BLaER1 (cell line): ENCODE measurements around the gene NUPR1.

Experiments
- H3K27ac ChIP-seq: shearing (Covaris generic); formaldehyde crosslinking; 2 replicates; pipeline ENCODE4 v1.8.1; 2022
- H3K27me3 ChIP-seq: shearing (Covaris generic); formaldehyde crosslinking; 2 replicates; pipeline ENCODE4 v1.8.1; 2022
- H3K36me3 ChIP-seq: shearing (Covaris generic); formaldehyde crosslinking; 2 replicates; pipeline ENCODE4 v1.8.1; 2022
- H3K4me1 ChIP-seq: shearing (Covaris generic); formaldehyde crosslinking; 2 replicates; pipeline ENCODE4 v1.8.1; 2022
- H3K4me2 ChIP-seq: shearing (Covaris generic); formaldehyde crosslinking; 2 replicates; pipeline ENCODE4 v1.8.1; 2022
- H3K4me3 ChIP-seq: shearing (Covaris generic); formaldehyde crosslinking; 2 replicates; pipeline ENCODE4 v1.8.1; 2022
- H3K9ac ChIP-seq: shearing (Covaris generic); formaldehyde crosslinking; 2 replicates; pipeline ENCODE4 v1.8.1; 2022
- H3K9me3 ChIP-seq: shearing (Covaris generic); formaldehyde crosslinking; 2 replicates; pipeline ENCODE4 v1.8.1; 2022
- H4K20me1 ChIP-seq: shearing (Covaris generic); formaldehyde crosslinking; 2 replicates; pipeline ENCODE4 v1.8.1; 2022
- Cebpa-rat ChIP-seq: shearing (Covaris generic); IDR thresholded peaks from 2 replicates; pipeline ENCODE4 v1.8.1; 2022

NUPR1 gene

DNA sequence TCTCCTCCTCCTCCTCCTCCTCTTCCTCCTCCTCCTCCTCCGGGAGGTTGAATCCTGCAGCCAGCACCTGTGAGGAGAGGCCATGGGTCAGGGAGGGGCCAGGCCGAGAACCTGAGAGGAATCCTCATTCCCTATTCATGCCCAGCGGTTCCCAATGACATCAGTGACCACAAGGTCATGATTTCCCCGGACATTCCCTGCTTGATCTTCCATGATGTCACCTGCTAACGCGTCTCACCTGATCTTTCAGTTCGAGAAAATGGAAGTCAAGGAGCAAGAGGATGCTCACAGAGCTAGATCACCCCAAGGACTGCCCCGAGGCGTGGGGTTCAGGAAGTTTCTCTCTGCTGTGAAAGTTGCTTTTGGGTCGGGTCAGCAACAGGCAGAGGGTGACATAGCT lies 38.9 kb downstream of the NUPR1 start:
- Histone ChIP-seq H3K4me3 (no peak overlapping the region), H3K27me3 (no peaks in the 10 kb centered on the region), H3K9me3 (no peaks in the 10 kb centered on the region), H3K9ac (no peak overlapping the region), H3K4me2 (peak overlapping the region; percentile 40), H3K36me3 (no peaks in the 10 kb centered on the region), H3K27ac (no peak overlapping the region), H3K4me1 (peaks cover 38% of the 10 kb centered on the region), H4K20me1 (no peaks in the 10 kb centered on the region)
- TF ChIP-seq Cebpa-rat: no peak

GRCh38 chr16:28498666-28499381 lies 40.0 kb downstream of the NUPR1 start:
- Histone ChIP-seq H3K27me3 (no peaks in the 10 kb centered on the region), H3K9me3 (no peaks in the 10 kb centered on the region), H3K36me3 (no peaks in the 10 kb centered on the region), H3K4me2 (0 out of 2 replicates have a peak overlapping the region, but pooled peaks have one; percentile 40), H3K9ac (no peak overlapping the region), H3K27ac (0 out of 2 replicates have a peak overlapping the region, but pooled peaks have one; percentile 6), H4K20me1 (no peaks in the 10 kb centered on the region), H3K4me1 (peaks cover 45% of the 10 kb centered on the region), H3K4me3 (no peak overlapping the region)
- TF ChIP-seq Cebpa-rat: no peak

DNA sequence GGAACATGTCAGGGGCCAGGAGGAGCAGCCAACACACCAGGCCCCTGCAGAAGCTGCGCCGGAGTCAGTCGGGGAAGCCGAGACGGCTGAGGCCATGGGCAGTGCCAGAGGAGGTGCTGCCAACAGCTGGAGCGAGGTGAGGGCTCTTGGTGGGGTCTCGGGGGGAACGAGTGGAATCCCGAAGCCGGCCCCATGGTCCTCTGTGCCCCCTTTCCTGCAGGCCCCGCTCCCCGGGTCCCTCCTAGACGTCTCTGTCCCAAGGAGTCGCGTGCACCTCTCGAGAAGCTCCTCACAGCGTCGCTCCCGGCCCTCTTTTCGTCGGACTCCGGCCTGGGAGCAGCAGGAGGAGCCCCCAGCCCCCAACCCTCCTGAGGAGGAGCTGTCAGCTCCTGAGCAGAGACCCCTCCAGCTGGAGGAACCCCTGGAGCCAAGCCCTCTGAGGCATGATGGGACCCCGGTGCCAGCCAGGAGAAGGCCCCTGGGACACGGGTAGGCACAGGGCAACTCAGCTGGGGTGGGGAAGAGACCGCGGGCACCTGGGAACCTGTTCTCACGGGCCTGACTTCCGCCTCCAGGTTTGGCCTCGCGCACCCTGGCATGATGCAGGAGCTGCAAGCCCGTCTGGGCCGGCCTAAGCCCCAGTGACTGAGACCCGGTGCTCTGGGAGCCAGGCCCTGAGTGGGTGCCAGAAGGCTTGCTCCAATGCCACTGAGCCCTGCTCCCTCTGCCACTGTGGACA lies 40.7 kb downstream of the NUPR1 start:
- H3K4me2 ChIP-seq: no peak overlapping the region
- H3K4me3 ChIP-seq: no peak overlapping the region
- no peaks in the 10 kb centered on the region for H3K9me3 ChIP-seq
- H3K36me3 ChIP-seq: no peaks in the 10 kb centered on the region
- peak overlapping the region; percentile 2; the same call in 1 of the 2 replicates for H3K27ac ChIP-seq
- no peak overlapping the region for H3K9ac ChIP-seq
- no peaks in the 10 kb centered on the region for H4K20me1 ChIP-seq
- H3K27me3 ChIP-seq: no peaks in the 10 kb centered on the region
- no peak for TF ChIP-seq Cebpa-rat
- peaks cover 48% of the 10 kb centered on the region for H3K4me1 ChIP-seq

DNA sequence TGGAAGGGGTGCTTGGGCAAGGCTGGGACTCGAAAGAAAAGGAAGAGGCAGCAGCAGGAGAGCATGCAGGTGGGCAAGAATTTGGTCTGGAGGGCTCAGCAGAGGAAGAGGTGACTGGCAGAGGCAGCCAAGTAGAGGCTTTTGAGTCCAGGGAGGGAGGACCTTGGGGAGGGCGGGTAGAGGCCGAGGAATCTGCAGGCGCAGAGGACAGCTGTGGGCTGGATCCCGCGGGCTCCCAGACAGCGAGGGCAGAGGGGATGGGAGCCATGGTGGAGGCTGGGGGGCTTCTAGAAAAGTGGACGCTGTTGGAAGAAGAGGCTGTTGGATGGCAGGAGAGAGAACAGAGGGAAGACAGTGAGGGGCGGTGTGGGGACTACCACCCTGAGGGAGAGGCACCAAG lies 41.4 kb downstream of the NUPR1 start:
- no peaks in the 10 kb centered on the region for H3K36me3 ChIP-seq
- peak overlapping the region; percentile 2; the same call in 1 of the 2 replicates for H3K27ac ChIP-seq
- H3K4me1 ChIP-seq: peaks cover 54% of the 10 kb centered on the region
- H3K4me2 ChIP-seq: no peak overlapping the region
- no peaks in the 10 kb centered on the region for H4K20me1 ChIP-seq
- no peak overlapping the region for H3K4me3 ChIP-seq
- no peak overlapping the region for H3K9ac ChIP-seq
- TF ChIP-seq Cebpa-rat: no peak
- H3K27me3 ChIP-seq: no peaks in the 10 kb centered on the region
- H3K9me3 ChIP-seq: no peaks in the 10 kb centered on the region

GRCh38 chr16:28496844-28497243 lies 41.9 kb downstream of the NUPR1 start:
- no peaks in the 10 kb centered on the region for H3K27me3 ChIP-seq
- H3K4me3 ChIP-seq: no peak overlapping the region
- no peak for TF ChIP-seq Cebpa-rat
- no peaks in the 10 kb centered on the region for H3K9me3 ChIP-seq
- H3K36me3 ChIP-seq: no peaks in the 10 kb centered on the region
- H3K4me2 ChIP-seq: no peak overlapping the region
- H3K9ac ChIP-seq: no peak overlapping the region
- H3K27ac ChIP-seq: peak overlapping the region; percentile 97; the same call in 1 of the 2 replicates
- H4K20me1 ChIP-seq: no peaks in the 10 kb centered on the region
- H3K4me1 ChIP-seq: peaks cover 56% of the 10 kb centered on the region

- Histone ChIP-seq H3K27ac (peak overlapping the region; percentile 97), H3K36me3 (no peaks in the 10 kb centered on the region), H3K9me3 (no peaks in the 10 kb centered on the region), H3K4me3 (no peak overlapping the region), H3K4me1 (peaks cover 58% of the 10 kb centered on the region), H3K9ac (0 out of 2 replicates have a peak overlapping the region, but pooled peaks have one; percentile 68), H3K4me2 (peak overlapping the region; percentile 94), H3K27me3 (no peaks in the 10 kb centered on the region), H4K20me1 (no peaks in the 10 kb centered on the region)
- no peak for TF ChIP-seq Cebpa-rat
These were observed 42.7 kb downstream of the NUPR1 start for GRCh38 chr16:28495795-28496749.

GRCh38 chr16:28495098-28495793 lies 43.5 kb downstream of the NUPR1 start:
- H3K4me2 ChIP-seq: peak overlapping the region; percentile 94
- peak overlapping the region; percentile 97 for H3K27ac ChIP-seq
- no peaks in the 10 kb centered on the region for H3K27me3 ChIP-seq
- TF ChIP-seq Cebpa-rat: no peak
- H3K9ac ChIP-seq: peak overlapping the region; percentile 68
- no peaks in the 10 kb centered on the region for H3K9me3 ChIP-seq
- no peaks in the 10 kb centered on the region for H4K20me1 ChIP-seq
- peak overlapping the region; percentile 98 for H3K4me3 ChIP-seq
- peaks cover 59% of the 10 kb centered on the region for H3K4me1 ChIP-seq
- H3K36me3 ChIP-seq: no peaks in the 10 kb centered on the region

- Histone ChIP-seq H3K4me1 (peaks cover 59% of the 10 kb centered on the region), H3K4me2 (peak within 1 kb of the TSS; percentile 94), H3K4me3 (peak within 1 kb of the TSS; percentile 98), H3K9ac (peak within 1 kb of the TSS; percentile 68), H4K20me1 (no peaks in the 10 kb centered on the region), H3K27me3 (no peaks in the 10 kb centered on the region), H3K27ac (peak within 1 kb of the TSS; percentile 97), H3K9me3 (no peaks in the 10 kb centered on the region), H3K36me3 (peaks cover 9% of the 10 kb centered on the region)
- TF ChIP-seq Cebpa-rat: peak; percentile 46; the same call in 1 of the 2 replicates
These were observed 44.5 kb downstream of the NUPR1 start, which contains the start of gene APOBR for GRCh38 chr16:28494121-28494851. APOBR (plus strand) TSS chr16:28494643; CDS start chr16:28494682, 39 bp downstream.
